ENCODE results near the gene PDCD2L.
"Not testable (repeated sequence)": the region's sequence is repeated elsewhere in the genome, so short reads cannot be mapped to it uniquely, and the experiment has no call there.

The PDCD2L gene

DNA sequence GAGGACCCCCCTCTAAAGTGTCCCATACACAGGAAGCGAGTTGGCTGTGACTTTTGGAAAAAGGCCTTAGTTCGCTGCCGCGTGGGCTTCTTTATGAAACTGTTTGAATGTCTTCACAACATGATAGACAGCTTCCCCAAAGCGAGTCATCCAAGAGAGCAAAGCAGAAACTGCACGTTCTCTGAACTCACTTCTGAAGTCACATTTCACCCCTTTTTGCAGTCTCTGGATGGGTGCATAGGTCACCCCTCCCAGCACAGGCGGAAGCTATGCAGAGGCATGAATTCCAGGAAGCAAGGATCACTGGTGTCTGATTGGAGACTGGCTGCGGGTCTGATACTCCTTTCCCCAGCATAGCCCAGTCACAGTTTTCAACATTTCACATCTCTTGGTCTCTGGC lies 28.6 kb upstream of the PDCD2L start:
- no peak for DNase-seq

DNA sequence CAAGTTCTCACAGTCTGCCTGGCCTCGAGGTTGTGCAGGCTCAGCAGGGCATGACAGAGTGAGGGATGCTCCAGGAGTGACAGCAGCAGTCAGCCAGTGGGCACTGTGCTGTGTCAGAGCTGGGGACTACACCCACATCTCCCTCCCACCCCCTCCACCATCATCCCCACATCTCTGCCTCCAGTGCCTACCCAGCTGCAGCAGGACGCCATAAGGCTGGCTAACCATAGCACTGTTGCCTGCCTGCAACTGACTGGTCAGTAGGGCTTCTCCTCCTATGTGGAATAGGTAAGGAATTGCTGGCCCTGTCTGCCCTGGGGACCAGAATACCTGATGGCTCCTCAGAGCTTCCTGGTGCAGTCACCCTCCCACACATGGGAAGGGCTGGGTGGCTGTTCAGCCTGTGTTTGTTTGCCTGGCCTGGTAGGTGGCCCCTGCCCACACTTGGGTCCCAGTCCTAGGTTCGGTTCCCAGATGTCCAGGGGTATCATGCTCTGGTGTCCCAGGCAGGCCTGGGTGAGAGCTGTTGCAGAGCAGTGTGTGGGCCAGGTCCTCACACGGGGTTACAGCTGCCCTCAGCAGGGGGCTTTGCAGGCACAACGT lies 23.5 kb upstream of the PDCD2L start:
- DNase-seq: no peak

DNA sequence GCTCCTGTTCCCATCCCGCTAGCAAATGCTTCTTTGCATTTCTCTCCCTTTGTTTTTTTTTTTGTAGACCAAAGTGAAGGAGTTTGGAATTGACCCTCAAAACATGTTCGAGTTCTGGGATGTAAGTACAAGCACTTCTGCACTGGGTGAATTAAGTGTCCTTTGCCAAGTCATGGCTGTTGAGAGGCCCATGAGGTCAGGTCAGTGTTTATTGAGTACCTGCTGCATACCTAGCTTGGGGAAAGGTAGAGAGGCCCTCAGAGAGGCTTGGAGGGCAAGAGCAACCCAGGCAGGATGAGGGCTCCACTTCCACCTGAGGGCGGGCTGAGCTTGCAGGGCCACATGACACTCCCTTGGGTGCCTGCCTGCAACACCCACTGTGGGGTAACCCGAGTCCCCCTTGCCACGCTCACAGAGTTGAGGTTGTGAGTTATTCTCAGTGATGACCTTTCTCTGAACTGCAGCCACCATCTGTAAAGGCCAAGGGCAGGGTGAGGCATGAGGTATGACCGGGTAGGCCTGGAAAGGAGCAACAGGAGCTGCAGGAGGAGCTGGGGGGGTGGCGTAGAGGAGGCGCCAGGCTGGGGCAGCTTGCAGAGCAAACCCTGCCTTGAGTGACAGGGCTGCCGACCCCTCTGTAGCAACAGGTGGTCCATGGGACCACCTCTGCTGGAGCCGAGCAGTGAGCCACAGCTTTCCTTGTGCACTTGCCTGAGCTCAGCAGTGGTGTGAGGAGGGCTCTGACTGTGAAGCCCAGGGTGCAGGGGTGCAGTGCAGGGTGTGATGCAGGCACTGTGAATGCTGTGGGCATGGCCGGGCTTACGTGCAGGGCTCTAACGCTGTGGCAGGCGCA lies 22.6 kb upstream of the PDCD2L start:
- DNase-seq: no peak

DNA sequence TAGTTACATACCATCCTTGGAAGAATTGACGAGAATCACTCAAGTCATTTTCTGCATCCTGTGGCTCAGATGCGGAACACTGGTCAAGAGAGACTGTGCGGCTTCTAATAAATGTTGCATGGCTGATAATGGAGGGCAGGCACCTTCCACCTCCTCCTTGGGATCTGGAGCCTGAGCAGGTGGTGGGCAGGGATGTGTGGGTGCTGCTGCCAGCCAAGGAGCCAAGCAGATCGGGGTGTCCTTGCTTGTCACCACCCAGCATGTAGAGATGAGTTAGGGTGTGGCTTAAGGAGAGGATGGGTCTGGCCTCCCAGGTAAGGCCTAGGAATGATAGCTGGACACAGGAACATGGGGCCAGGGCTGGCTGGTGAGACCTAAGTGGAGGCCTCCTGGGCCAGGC lies 21.7 kb upstream of the PDCD2L start:
- DNase-seq: no peak

DNA sequence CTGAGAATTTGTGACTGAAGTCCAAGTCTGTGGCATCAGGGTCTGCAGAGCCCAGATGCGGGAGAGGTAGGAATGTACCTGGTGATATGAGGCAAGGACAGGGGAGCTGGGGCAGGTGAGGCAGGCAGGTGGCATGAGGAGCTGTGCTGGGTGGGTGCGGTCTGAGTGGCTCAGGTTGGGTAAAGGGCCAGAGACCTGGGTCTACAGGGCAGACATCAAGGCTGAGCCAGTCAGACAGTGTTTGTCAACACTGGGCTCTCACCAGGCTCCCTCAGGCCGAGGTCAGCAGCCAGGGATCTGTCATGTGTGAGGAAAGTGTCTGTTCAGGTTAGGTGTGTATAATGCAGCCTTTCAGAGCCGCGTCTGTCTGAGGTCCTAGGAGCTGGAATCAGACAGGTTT lies 20.6 kb upstream of the PDCD2L start:
- DNase-seq: no peak

DNA sequence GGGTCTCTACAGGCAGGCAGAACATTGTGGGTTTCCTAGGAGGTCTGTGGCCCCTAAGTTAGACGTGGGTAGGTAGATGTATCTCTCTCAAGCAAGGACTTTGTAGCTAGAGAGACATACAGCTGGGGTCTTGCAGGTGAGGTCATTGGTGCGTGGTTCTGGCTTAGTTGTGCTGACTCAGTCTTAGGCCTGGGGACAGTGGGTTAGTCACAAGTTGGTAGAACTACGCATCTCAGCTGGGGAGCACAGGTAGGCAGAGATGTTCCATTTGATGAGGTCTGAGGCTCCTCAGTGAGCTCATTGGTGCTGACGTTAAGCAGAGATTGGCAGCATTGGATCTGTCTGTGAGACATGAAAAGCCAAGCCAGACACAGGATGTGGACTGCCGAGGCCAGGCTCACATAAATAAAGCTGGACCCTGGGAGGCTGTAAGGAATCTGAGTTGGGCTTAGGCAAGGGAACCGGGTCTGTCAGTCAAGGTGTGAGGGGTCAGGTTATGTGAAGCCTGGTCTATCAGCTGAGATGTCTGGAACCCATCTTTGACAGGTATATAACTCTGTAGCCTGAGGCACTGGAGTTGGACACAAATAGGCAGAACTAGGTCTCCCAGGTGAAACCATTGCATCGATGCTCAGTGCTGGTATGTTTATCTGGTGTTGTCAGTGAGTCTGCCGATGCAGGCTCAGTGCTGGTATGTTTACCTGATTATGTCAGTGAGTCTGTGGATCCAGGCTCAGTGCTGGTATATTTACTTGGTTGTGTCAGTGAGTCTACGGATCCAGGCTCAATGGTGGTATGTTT lies 17.4 kb upstream of the PDCD2L start:
- DNase-seq: no peak

DNA sequence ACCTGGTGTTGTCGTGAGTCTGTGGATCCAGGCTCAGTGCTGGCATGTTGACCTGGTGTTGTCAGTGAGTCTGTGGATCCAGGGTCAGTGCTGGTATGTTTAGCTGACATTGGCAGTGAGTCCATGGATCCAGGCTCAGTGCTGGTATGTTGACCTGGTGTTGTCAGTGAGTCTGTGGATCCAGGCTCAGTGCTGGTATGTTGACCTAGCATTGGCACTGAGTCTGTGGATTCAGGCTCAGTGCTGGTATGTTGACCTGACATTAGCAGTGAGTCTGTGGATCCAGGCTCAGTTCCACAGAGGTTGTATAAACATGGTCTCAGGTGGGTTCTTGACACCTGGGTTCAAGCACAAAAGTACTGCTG lies 16.8 kb upstream of the PDCD2L start:
- no peak for DNase-seq

DNA sequence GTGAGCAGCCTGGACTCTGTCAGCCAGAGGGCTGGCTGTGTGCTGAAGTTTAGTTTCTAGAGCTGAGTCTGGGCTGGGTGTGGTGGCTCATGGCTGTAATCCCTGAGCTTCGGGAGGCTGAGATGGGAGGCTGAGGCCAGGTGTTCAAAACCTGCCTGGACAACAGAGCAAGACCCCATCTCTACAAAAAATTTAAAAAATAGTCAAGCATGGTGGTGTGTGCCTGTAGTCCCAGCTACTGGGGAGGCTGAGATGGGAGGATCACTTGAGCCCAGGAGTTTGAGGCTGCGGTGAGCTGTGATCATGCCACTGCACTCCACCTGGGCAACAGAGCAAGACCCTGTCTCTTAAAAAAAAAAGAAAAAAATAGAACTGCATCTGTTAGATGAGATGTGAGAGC lies 15.5 kb upstream of the PDCD2L start:
- not testable (repeated sequence) for DNase-seq

DNA sequence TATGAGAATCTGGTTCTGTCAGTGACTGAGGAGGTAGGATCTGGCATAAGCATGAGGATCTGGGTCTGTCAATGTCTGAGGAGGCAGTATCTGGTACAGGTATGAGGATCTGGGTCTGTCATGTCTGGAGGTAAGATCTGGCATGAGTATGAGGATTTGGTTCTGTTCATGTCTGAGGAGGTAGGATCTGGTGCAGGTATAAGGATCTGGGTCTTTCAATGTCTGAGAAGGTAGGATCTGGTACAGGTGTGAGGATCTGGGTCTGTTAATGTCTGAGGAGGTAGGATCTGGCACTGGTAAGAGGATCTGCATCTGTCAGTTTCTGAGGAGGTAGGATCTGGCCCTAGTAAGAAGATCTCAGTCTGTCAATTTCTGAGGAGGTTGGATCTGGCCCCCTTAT lies 12.4 kb upstream of the PDCD2L start:
- no peak for DNase-seq

DNA sequence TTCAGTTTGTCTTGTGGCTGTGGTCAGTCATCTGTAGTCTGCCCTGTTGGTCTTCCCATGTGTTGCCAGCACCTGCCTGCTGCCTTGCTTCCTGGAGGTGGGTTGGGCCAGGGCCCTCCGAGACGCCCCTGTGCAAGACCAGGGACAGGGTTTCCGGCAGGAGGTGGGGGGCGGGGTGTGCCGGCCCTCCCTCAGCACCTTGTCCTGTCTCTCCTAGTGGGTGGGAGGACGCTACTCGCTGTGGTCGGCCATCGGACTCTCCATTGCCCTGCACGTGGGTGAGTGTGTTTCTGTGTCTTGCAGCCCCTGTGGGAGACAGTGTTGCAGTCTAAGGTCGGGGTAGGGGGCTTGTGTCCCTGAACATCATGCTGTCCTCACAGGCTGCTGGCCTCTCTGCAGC lies 11.2 kb upstream of the PDCD2L start:
- no peak for DNase-seq

DNA sequence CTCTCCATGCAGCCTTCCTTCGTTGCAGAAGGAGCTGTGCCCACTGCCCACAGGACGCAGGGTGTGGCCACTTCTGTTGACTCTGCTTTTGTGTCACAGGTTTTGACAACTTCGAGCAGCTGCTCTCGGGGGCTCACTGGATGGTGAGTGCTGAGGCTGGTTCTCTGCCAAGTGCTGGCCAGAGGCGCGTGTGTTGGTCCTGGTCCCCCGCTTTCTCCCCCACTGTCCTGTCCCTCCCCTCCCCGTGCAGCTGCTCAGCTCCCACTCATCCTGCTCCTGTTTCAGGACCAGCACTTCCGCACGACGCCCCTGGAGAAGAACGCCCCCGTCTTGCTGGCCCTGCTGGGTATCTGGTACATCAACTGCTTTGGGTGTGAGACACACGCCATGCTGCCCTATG lies 10.6 kb upstream of the PDCD2L start:
- DNase-seq: no peak

DNA sequence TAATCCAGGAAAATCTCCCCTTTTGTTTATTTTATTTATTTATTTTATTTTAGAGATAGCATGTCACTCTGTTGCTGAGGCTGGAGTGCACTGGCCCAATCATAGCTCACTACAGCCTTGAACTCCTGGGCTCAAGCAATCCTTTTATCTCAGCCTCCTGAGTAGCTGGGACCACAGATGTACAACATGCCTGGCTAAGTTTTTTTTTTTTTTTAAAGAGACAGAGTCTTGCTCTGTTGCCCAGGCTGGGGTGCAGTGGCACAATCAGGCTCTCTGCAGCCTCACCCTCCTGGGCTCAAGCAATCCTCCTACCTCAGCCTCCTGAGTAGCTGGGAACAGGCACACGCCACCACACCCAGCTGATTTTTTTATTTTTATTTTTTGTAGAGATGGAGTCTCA lies 6.3 kb upstream of the PDCD2L start:
- no peak for DNase-seq

DNA sequence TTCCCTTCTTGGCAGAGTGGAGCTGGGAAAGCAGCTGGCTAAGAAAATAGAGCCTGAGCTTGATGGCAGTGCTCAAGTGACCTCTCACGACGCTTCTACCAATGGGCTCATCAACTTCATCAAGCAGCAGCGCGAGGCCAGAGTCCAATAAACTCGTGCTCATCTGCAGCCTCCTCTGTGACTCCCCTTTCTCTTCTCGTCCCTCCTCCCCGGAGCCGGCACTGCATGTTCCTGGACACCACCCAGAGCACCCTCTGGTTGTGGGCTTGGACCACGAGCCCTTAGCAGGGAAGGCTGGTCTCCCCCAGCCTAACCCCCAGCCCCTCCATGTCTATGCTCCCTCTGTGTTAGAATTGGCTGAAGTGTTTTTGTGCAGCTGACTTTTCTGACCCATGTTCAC lies 4.3 kb upstream of the PDCD2L start:
- no peak for DNase-seq

DNA sequence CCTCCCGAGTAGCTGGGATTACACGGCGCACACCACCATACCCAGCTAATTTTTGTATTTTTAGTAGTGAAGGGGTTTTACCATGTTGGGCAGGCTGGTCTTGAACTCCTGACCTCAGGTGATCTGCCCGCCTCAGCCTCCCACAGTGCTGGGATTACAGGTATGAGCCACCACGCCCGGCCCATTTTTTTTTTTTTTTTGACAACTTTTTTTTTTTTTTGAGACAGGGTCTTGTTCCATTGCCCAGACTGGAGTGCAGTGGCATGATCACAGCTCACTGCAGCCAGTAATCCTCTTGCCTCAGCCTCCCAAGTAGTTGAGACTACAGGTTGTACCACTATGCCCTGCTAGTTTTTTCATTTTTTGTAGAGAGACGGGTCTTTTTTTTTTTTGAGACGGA lies 3.4 kb upstream of the PDCD2L start:
- DNase-seq: not testable (repeated sequence)

DNA sequence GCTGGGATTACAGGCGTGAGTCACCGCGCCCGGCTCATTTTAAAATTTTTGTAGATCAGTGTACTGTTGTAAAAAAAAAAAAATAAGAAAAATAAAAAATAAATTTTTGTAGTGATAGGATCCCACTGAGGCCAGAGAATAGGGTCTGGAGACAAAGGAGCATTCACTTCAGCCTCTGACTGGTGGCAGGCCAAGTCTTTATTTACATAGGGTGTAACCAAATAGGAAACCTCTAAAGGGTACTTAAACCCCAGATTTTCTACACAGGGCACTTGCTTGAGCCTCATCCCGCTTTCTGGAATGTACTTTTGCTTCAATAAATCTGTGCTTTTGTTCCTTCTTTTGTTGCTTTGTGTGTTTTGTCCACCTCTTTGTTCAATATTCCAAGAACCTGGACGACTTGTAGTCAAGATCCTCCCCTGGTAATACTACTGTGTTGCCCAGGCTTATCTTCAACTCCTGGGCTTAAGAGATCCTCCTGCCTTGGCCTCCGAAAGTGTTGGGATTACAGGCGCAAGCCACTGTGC lies 2.1 kb upstream of the PDCD2L start:
- no peak for DNase-seq

DNA sequence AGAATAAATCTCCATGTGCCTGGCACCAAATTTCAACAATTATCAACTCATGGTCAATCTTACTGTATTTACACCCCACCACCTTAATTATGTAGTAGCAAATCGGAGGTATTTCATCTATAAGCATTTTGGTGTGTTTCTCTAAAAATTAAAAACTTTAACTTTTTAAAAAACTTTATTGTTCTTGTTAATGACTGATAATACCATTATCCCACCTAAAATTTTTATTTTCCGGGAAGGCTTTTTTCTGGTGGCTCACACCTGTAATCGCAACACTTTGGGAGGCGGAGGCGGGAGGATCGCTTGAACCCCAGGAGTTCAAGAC lies 453 bp upstream of the PDCD2L start:
- DNase-seq: no peak

DNA sequence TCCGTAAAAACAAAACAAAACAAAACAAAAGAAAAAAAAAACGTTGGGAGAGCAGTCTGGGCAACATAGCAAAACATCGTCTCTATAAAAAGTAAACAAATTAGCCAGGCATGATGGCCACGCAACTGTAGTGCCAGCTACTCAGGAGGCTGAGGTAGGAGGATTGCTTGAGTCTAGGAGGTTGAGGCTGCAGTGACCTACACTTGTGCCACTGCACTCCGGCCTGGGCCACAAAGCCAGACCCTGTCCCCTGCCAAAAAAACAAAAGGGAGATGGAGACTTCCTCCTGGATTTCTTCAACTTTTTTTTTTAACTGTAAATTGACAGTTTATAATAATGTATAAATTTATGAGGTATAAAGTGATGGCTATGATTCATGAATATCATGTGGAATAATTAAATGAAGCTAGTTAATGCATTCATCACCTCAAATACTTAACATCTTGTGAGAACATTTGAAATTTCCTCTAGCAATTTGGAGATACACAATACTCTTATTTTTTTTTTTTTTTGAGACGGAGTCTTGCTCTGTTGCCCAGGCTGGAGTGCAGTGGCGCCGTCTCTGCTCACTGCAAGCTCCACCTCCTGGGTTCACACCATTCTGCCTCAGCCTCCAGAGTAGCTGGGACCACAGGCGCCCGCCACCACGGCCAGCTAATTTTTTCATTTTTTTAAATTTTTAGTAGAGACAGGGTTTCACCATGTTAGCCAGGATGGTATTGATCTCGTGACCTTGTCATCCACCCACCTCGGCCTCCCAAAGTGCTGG lies 1.9 kb downstream of the PDCD2L start:
- no peak for DNase-seq

DNA sequence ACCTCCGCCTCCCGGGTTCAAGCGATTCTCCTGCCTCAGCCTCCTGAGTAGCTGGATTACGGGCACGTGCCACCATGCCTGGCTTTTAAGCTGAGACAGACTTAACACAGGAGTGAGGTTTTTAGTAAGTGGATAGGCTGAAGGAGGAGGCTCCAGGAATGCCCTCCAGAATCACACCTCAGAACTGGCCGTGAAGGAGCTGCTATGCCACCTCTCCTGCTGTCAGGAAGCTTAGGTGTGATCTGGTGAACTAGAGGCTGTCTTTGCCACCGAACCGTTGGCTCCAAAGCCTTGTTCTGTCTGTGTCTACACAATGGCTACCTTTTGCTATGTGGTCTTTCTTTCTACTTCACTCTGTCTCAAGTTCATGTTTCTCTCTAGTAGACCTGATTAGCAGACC lies 4.2 kb downstream of the PDCD2L start:
- no peak for DNase-seq

DNA sequence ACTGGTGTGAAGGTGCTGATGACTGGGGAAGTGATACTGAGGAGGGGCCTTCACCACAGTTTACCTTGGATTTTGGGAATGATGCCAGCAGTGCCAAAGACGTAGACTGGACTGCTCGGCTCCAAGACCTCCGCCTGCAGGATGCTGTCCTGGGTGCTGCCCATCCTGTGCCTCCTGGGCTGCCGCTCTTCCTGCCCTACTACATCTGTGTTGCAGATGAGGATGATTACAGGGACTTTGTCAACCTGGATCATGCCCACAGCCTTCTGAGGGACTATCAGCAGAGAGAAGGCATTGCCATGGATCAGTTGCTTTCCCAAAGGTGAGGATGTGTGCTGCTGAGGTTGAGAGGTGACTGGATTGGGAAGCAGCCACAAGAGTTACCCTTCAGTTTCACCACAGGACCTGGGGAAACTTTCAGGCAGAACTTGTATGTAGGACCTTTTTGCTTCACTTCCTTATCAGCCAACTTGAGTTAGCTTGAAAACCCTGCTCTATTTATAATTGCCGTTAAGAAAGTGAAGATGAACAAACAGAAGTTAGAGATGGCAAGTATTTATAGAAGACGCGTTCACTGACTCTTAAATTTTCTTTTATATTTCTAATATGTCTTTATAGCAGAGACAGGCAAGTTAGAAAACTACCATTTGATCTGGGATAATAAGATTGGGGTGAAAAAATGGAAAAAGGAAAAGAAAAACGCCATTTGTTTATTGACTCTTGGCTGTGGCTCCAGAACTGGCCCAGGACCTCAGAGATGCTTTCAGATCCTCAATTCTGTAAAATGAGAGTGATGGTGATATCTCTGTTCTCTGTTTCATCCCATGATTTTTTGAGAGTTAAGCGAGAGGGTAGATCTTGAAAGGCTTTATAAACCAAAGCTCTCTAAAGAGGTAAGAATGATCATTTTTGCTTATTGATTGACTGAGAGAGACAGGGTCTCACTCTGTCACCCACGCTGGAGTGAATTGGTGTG lies 5.3 kb downstream of the PDCD2L start:
- no peak for DNase-seq

DNA sequence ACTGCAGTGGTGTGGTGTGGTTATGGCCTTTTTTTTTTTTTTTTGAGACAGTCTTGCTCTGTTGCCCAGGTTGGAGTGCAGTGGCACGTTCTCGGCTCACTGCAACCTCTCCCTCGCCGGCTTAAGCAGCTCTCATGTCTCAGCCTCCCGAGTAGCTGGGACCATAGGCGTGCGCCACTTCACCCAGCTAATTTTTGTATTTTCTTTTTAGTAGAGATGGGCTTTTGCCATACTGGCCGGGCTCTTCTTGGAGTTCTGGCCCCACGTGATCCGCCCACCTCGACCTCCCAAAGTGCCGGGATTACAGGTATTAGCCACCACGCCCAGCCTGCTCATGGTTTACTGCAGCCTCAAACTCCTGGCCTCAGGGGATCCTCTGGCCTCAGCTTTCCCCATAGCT lies 7.0 kb downstream of the PDCD2L start:
- DNase-seq: no peak

DNA sequence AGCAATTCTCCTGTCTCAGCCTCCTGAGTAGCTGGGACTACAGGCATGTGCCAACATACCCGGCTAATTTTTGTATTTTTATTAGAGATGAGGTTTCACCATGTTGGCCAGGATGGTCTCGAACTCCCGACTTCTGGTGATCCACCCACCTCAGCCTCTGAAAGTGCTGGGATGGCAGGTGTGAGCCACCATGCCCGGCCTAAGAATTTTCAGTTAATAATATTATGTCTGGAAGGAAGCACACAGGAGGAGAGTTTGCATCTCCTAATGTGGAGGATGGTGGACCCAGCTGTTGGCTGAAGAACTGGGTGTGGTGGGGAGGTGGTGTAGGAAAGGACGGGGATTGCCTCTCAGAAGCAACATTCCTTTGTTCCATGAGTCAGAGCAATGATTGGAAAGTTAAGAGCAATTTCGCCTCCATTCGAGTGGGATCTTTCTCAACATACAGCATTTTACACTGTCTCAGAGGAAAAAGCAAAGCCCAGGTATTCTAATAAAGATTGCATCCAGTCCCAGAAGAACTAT lies 11.9 kb downstream of the PDCD2L start:
- DNase-seq: no peak

DNA sequence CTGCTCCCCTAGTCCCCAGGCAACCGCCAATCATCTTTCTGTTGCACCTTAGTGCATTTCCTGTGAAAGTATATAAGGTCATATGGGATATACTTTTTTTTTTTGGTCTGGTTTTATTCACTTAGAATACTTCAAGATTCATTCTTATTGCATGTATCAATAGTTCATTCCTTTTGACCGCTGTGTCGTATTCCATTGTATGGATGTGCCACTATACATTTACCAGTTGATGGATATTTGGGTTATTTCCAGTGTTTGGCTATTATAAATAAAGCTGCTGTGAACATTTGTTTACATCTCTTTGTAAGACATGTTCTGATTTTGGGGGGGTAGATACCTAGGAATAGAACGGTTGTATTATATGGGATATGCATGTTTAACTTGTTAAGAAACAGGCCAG lies 14.1 kb downstream of the PDCD2L start:
- DNase-seq: no peak

All from stimulated activated CD8-positive, alpha-beta memory T cell treated with anti-CD3 and anti-CD28 coated beads, Interleukin-4, amount 100 ng/mL, for 48 hours (primary cell).